ENCODE results near the gene GPC6. TPM values are rescaled to one million over a fixed set of nuclear protein-coding genes. Genes with fewer than 3 reads are reported as not detected.

Gene GPC6
- total RNA-seq, 3 donors from 2014 or later (not counting 1 experiment from before 2014, with no cell fraction given), result not detected

- no peaks in the 10 kb centered on the region for H3K36me3 ChIP-seq (ENCODE audit: control insufficient read depth, insufficient read depth, low read length)
- peaks cover 23% of the 10 kb centered on the region in 2 donors for H3K4me1 Mint-ChIP-seq
Observed at GRCh38 chr13:94319501-94319900, 1092.9 kb downstream of the GPC6 start.

DNA sequence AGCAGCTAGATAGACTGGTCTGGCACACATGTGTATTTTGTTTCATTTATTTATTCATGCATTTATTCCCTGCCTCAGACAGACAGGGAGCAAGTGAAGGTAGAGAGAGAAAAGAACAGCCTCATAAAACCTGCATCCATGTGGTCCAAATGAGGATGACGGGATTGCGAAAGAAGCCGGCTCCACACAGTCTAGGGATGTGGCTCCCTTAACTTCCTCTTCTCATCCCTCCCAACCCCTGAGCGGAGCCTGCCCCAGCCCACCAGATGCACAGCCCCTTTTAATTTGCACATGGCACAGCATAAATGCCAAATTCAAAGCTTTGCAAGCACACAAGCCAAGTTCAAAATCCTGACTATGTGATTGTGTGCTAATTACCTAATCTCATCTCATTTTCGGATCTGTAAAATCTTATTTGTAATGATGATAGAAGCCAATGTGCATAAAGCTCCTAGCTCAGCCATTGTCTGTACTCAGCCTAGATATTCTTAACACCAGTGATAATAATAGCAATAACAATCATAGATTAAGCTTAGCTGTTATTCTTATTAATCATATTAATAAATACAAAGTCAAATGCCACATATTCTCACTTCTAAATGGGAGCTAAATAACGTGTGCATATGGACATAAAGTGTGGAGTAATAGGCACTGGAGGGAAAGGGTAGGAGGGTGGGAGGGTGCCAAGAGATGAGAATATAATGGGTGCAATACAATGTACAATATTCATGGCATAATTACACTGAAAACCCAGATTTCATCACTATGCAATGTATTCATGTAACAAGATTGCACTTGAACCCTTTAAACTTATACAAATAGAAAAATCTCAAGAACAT, 1096.5 kb downstream of the GPC6 start:
- Mint-ChIP-seq H3K4me3 (peak overlapping the region; percentile 86), H3K4me1 (peaks cover 50 to 55% of the 10 kb centered on the region in 2 donors)
- TF ChIP-seq CTCF (IDR thresholded peaks at IDR 0.05), result no peak

More at GRCh38 chr13:94319501-94319900, 1092.9 kb downstream of the GPC6 start:
- H3K4me1 ChIP-seq (ENCODE audit: control insufficient read depth, insufficient read depth, low read length), result peaks cover 18% of the 10 kb centered on the region
- H3K27ac ChIP-seq (ENCODE audit: low read length), result no peak overlapping the region
- no peaks in the 10 kb centered on the region for H3K9me3 ChIP-seq (ENCODE audit: control insufficient read depth, insufficient read depth, low read length)
- H3K27me3 Mint-ChIP-seq (ENCODE audit: low read depth in 2 of 2), result no peaks in the 10 kb centered on the region
- TF ChIP-seq CTCF (IDR thresholded peaks at IDR 0.05), result no peak
- no peaks in the 10 kb centered on the region for H3K9me3 Mint-ChIP-seq
- H3K4me3 Mint-ChIP-seq, result no peak overlapping the region
- WGBS (ENCODE audit: insufficient coverage), result no CpG with 5 or more reads among the region's 2 CpGs
- no peak overlapping the region for H3K4me3 ChIP-seq (ENCODE audit: low read length)
- DNase-seq (no peak), ATAC-seq (no peak)
- no peak overlapping the region for H3K27ac Mint-ChIP-seq
- no peaks in the 10 kb centered on the region for H3K36me3 Mint-ChIP-seq
- intact Hi-C loops (cut with micrococcal nuclease), result no loop called here
- no peaks in the 10 kb centered on the region for H3K27me3 ChIP-seq (ENCODE audit: control insufficient read depth, insufficient read depth, low read length)

GRCh38 chr13:94323764-94324758, 1097.5 kb downstream of the GPC6 start:
- DNase-seq (peak; percentile 21 to 73), ATAC-seq (peak; percentile 96 to 97 (median 97))
- Histone ChIP-seq H3K27me3 (ENCODE audit: control insufficient read depth, insufficient read depth, low read length) (no peaks in the 10 kb centered on the region), H3K9me3 (ENCODE audit: control insufficient read depth, insufficient read depth, low read length) (peaks cover 11% of the 10 kb centered on the region), H3K27ac (ENCODE audit: low read length) (peak overlapping the region; percentile 91), H3K4me1 (ENCODE audit: control insufficient read depth, insufficient read depth, low read length) (peaks cover 51% of the 10 kb centered on the region), H3K4me3 (ENCODE audit: low read length) (no peak overlapping the region), H3K36me3 (ENCODE audit: control insufficient read depth, insufficient read depth, low read length) (no peaks in the 10 kb centered on the region)
- Mint-ChIP-seq H3K36me3 (peaks cover 7% of the 10 kb centered on the region), H3K4me1 (peaks cover 53 to 58% of the 10 kb centered on the region in 2 donors), H3K4me3 (peak overlapping the region; percentile 86), H3K27ac (peak overlapping the region; percentile 97 to 98), H3K27me3 (ENCODE audit: low read depth in 2 of 2) (no peaks in the 10 kb centered on the region), H3K9me3 (peaks cover 2 to 7% of the 10 kb centered on the region in 2 donors)
- TF ChIP-seq CTCF (IDR thresholded peaks at IDR 0.05), result no peak
- intact Hi-C loops (cut with micrococcal nuclease), result no loop called here
- WGBS (ENCODE audit: insufficient coverage), result 20% methylated on average over 7 of the region's 10 CpGs

More for the DNA sequence above, 1096.5 kb downstream of the GPC6 start:
- peaks cover 43% of the 10 kb centered on the region for H3K4me1 ChIP-seq (ENCODE audit: control insufficient read depth, insufficient read depth, low read length)
- no peaks in the 10 kb centered on the region for H3K27me3 Mint-ChIP-seq (ENCODE audit: low read depth in 2 of 2)
- H3K27me3 ChIP-seq (ENCODE audit: control insufficient read depth, insufficient read depth, low read length), result no peaks in the 10 kb centered on the region
- H3K9me3 Mint-ChIP-seq, result peaks cover 2 to 7% of the 10 kb centered on the region in 2 donors
- H3K9me3 ChIP-seq (ENCODE audit: control insufficient read depth, insufficient read depth, low read length), result peaks cover 11% of the 10 kb centered on the region
- peaks cover 7% of the 10 kb centered on the region for H3K36me3 Mint-ChIP-seq
- H3K36me3 ChIP-seq (ENCODE audit: control insufficient read depth, insufficient read depth, low read length), result no peaks in the 10 kb centered on the region
- intact Hi-C loops (cut with micrococcal nuclease), result no loop called here
- ATAC-seq (peak in 1 of 3 donors; percentile 2), DNase-seq (no peak)
- 74% methylated on average over 4 of the region's 6 CpGs for WGBS (ENCODE audit: insufficient coverage)
- no peak overlapping the region for H3K4me3 ChIP-seq (ENCODE audit: low read length)
- H3K27ac ChIP-seq (ENCODE audit: low read length), result peak overlapping the region; percentile 91
- H3K27ac Mint-ChIP-seq, result peak overlapping the region; percentile 97 to 98

All from natural killer cell (primary cell).